Stimulated activated CD4-positive, alpha-beta T cell treated with anti-CD3 and anti-CD28 coated beads, Interleukin-2, amount 100 ng/mL, for 4 hours (primary cell): ENCODE results near the gene TACR1.
A peak's percentile ranks its signal among the peaks of the same experiment; 100 is the strongest.
"Not testable (repeated sequence)": the region's sequence is repeated elsewhere in the genome, so short reads cannot be mapped to it uniquely, and the experiment has no call there.

Experiments
- DNase-seq: peaks from one replicate; pipeline ENCODE4 v3.0.0-alpha.2; 2020; ENCODE audit warnings: low read depth

TACR1 gene, protein sequence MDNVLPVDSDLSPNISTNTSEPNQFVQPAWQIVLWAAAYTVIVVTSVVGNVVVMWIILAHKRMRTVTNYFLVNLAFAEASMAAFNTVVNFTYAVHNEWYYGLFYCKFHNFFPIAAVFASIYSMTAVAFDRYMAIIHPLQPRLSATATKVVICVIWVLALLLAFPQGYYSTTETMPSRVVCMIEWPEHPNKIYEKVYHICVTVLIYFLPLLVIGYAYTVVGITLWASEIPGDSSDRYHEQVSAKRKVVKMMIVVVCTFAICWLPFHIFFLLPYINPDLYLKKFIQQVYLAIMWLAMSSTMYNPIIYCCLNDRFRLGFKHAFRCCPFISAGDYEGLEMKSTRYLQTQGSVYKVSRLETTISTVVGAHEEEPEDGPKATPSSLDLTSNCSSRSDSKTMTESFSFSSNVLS

DNA sequence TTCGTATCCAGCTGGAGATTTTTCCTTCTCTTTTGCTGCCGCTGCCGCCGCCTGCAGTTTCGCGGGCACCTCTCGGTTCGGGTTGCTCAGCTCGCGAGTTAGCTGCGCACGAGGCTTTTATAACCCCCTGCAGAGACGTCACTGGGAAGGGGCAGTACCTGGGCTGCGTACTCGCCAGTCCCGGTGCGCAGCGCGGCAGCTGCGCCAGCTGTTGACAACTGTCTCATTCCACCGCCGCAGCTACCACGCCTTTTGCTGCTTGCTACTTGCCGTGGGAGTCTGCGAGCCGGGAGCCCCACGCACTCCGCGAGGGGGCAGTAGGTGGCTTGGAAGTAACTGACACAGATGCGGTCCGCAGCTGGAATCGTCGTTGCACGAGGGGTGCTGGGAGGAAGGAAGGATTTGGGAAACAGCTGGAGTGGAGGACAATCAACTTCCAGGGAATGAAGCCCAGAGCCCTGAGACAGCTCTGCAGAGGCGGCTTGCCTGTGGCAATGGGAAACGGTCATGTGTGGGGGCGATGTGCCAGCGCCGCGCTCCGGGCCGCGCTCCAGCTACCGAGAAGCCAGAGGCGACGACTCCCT lies at the start of gene TACR1:
TACR1 (minus strand) TSS at position 93 of the 584 bp plus-strand sequence. CDS start 586 bp downstream, outside the sequence.
- peak; percentile 22 for DNase-seq

DNA sequence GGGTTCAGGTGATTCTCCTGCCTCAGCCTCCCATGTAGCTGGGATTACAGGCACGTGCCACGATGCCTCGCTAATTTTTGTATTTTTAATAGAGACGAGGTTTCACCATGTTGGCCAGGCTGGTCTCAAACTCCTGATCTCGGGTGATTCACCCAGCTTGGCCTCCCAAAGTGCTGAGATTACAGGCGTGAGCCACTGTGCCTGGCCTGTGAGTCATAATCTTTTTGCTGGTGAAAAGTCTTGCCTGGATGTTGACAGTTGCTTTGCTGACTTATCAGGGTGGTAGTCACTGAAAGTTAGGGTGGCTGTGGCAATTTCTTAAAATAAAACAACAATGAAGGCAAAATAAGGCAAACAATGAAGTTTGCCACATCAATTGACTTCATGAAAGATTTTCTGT lies 49.3 kb upstream of the TACR1 start:
- not testable (repeated sequence) for DNase-seq

DNA sequence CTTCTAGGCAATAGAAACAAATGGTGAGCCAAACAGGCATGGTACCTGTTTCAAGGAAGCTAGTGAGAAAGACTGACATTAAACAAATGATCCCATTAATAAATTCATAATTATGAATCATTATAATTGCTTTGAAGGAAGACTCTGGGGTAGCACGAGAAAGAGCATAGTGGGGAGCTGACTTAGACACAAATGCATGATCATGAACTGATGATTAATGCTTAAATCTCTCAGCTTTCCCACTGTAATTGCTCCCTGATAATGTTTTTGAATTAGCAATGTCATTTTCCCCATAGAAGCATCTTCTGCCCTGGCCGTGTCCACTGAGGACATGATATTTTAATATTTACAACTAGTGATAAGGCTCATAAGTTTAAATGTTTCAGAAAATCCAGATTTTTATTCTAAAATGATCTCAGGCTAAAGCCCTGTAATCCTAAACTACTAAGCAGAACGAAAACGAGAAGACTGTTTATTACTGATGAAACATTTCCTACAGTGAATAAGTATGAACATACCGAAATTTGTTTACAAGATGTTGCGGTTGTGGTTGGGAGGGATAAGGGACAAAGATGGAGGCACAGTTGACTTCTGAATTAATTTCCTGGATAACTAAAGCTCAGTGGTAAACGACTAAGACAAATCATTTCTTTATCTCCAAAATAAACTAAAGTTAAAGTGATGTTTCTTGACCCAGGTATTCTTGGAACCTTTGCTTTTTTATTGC lies 47.3 kb upstream of the TACR1 start:
- DNase-seq, result no peak

DNA sequence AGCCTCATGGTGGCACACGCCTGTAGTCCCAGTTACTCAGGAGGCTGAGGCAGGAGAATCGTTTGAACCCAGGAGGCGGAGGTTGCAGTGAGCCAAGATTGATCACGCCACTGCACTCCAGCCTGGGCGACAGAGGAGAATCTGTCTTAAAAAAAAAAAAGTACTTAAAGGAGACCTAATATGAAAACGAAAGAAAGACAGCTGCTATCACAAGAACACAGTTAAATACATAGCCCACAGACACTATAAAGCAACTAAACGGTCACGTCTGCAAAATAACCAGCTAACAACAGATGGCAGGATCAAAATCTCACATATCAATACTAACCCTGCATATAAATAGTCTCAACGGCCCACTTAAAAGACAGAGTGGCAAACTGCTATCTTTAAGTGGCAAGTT lies 43.9 kb upstream of the TACR1 start:
- DNase-seq, result no peak

DNA sequence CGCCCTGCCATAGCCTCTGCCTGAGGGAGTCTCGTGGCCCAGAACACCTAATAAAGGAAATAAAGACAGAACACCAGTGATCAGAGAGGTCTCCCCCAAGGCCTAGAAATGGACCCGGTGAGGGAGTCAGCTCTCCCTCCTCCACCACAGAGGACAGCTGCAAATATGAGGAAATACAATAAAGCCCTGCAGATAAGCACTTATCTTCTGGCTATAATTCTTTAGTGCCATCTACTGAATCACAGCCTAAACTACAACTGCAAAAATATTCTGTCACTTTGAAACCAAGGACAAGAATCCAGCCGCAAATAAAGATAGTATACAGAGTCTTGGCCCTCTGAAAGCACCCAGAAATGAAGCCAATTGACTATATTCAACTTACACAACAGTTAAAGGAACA lies 42.4 kb upstream of the TACR1 start:
- DNase-seq, result no peak

DNA sequence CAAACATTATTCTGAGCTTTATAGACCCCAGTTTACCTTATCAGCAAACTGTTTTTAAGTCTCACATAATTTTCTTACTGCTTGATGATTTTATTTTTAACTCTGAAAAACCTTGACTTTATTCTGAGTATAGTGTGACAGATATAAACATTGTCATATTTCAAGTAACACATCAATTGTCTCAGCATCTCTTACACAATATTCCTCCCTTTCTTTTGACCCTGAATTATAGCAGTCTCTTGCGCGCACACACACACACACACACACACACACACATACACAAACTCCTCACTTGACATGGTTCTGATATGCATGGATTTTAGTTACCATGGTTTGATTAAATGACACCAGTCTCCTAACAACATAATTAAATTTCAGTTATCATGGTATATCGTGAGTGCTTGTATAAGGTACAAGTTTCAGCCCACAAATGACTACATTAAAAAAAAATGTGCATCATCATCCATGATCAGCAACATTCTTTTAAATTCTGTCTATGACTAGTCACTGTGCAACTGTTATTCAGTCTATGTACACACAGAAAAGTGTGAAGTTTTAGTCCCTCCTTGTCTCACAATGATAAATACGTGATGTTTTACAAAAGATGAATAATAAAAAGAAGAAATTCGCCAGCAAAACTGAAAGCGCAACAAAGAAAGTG lies 39.5 kb upstream of the TACR1 start:
- DNase-seq, result no peak

DNA sequence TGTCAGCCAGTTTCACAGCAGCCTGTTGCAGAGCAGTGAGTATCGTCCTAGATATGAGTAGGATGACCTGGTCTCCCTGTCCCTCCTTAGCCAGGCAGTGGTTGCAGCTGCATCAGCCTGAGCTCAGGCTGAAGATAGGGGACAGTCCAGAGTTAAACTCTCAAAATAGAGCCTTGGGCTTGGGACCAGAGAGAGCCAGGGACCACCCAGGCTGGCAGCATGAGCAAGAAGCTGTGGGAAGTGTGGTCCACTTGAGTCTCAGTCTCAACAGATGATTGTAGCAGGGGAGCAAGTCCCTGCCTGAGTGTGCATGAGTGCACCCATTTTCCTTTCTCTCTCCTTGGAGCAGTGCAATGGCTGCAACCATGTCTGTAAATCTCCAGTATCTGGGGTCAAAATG lies 38.0 kb upstream of the TACR1 start:
- no peak for DNase-seq

DNA sequence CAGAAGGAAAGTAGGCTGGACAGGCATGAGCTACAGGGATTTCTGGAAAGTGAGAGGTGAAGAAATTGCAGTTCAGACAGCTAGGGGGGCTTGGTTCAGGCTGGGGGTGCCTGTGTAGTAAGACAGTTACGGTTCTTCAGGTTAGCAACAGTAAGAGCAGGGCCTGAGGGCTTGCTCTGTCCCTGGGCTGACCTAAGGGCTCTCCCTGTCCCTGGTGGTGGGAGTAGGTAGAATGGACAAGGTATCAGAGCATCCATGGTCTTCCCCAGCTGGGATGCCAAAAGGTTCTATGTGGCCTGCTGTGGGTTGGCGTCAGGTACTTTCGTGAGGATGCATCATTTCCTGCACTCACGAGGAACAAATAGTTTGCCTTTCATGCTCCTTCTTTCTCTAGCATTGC lies 34.6 kb upstream of the TACR1 start:
- DNase-seq, result no peak

DNA sequence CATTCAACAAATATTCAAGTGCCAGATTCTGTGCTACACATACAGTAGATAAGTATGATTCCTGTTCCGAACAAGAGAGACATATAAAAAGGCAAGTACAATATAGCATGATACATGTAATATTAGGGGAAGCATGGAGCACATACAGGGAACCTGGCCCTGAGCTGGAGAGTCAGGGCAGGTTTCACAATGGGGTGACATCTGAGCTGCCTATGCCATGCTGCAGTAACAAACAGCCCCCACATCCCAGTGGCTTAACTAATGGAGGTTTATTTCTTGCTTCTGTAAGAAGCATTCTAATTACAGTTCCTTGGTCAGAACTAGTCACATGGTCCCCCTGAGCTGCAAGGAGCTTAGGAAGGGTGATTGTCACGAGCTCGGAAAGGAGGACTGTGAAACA lies 27.3 kb upstream of the TACR1 start:
- no peak for DNase-seq

DNA sequence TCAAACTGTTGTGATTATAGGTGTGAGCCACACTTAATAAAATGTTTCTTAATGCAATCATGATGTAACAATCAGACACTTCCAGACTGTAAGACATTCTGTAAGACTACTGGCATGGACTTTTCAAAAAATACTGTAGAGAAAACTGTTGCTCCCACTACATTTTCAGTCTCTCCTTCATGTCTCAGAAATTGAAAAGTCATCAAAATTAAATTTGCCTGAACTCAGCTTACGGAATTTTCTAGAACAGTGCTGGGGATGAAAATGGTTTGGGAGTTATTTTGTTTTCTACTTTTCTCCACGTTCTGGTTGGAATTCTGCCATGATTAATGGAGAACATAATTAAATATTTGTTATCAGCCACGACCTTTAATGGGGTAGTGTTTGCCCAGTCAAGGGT lies 26.8 kb upstream of the TACR1 start:
- no peak for DNase-seq

DNA sequence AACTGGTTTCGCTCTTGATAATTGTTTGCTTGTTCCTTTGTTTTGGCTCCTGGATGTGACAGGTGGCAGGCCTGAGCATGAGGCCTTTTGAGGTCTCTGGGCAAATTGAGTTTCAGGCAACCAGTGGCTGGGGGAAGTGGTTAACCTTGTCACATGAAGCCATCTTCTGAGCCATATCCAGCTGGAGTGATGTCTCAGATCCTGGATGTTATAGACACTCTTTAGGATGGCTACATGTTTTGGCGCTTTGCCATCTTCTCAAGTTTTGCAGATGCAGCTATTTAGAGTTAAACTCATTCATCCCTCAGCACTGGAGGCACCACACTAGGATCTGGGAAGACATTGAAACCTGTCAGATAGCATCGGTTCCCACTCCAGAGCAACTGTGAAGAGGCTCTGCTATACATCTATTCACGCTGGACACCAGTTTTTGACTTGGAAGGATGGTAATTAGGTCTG lies 25.3 kb upstream of the TACR1 start:
- no peak for DNase-seq

DNA sequence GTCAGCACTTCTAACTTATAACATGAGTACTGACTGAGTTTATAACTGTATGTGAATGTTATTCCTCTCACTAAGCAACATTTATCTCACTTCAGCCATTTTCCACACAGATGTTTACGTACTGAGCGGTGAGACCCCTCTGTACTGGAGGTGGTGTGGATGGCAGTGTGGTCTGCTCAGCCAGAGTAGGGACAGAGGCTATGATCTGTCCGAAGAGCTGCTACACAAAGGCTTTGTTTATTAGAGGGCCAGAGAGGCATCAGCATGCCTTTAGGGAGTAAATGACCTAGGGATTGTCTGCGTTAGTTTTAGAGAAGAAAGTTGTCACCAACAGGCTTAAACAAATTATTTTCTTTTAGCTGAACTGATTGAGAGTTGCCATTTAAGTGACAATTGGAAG lies 23.2 kb upstream of the TACR1 start:
- no peak for DNase-seq

DNA sequence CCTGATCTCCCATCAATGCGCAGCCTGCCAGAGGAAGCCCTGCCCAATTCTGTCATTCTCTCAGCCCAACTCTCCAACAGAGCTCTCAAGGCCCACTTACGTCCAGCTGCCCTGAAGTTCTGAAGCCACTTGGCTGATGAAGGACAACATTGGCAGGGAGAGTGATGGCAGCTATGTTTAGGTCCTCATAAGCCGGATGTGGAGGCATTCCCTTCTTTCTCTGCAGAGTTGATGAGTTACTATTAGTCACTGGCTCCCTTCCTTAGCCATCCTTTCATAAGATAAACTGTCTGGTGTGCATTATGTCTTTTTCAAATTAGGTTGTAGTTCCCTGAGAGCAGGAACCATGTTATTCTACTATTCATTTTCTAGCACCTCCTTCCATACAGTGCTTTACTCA lies 22.5 kb upstream of the TACR1 start:
- DNase-seq, result no peak

DNA sequence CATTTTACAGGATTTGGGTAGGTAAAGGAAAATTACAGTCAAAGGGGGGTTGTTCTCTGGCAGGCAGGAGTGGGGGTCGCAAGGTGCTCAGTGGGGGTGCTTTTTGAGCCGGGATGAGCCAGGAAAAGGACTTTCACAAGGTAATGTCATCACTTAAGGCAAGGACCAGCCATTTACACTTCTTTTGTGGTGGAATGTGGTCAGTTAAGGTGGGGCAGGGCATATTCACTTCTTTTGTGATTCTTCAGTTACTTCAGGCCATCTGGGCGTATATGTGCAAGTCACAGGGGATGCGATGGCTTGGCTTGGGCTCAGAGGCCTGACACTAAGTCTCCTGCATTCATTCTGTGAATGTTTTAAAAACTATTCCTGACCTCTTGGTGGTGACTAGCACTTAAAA lies 19.9 kb upstream of the TACR1 start:
- DNase-seq, result not testable (repeated sequence)

DNA sequence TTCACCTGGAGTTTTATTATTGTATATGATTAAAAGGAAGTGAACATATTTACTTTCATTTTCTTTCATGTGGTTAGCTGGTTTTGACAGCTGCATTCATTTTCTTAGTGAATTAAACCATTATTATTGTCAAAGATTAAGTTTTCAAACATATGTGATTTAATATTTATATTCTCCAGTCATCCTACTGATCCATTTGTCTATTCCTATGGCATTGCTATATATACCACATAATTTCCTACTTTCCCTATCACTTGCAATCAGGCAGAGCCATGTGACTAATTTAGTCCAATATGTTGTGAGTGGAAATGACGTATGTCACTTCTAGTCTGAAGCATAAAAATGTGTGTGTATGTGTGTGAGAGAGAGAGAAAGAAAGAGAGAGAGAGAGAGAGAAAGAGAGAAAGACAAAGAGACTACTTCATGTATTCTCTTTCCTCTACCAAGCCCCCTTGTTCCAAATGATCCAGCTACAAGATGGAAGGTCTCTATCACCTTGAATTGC lies 12.0 kb upstream of the TACR1 start:
- no peak for DNase-seq

DNA sequence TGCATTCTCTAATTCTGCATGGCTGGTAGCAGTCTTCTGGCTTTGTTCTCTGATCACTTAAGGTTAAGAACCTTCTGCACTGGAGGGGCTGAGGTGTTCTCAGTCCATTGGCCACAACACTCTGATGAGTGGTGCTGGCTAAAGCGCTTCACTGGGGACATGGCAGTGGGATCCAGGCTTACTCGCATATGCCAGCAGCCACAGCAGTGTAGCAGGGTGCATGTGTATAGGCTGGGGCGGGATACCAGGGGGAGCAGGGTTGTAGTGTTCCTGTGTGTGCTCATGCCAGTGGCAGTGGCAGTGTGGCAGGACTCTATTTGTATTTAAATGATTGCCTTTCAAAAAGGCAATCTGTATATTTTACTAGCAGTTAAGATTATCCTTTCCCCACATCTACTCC lies 11.1 kb upstream of the TACR1 start:
- no peak for DNase-seq

DNA sequence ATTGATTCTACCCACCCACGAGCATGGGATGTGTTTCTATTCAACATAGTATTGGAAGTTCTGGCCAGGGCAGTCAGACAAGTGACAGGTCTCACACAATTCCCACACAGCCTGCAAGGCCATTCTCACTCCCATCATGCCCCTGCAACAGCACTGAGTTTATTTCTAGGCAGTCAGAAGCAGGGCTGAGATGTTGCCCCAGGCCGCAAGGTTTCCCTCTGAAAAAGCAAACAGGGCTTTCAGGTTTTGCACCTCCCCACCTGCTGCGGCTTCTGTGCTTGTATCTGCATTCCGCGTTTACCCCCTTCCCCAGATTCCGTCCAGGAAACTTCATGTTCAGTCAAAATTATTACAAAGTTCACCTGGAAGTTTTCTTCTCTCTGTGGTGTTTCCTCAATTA lies 9.4 kb upstream of the TACR1 start:
- DNase-seq, result no peak

DNA sequence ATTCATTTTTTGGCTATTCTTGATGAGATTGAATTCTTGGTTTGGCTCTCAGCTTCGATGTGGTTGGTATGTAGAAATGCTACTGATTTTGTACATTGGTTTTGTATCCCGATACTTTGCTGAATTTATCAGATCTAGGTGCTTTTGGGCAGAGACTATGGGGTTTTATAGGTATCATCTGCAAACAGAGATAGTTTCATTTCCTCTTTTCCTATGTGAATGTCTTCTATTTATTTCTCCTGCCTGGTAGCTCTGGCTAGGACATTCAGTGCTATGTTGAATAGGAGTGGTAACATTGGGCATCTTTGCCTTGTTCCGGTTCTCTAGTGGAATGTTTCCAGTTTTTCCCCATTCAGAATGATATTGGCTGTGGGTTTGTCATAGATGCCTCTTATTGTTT lies 5.5 kb upstream of the TACR1 start:
- no peak for DNase-seq

DNA sequence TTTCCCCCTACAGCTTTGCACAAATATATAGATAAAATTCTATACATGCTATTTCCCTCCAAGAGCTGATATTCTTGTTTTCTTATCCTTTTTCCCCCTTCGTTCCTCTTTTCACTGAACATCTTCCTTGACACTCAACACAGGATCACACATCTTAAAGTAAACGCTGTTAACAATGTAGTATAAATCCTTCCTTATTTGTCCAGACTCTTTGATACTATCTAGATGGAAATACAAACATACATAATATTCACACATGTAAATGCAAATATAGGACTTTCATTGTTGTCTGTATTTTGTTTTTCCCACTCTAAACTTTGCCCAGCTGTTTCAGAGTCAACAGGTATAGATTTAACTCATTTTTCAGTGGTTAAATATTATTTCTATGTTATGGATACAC lies 3.0 kb upstream of the TACR1 start:
- no peak for DNase-seq

DNA sequence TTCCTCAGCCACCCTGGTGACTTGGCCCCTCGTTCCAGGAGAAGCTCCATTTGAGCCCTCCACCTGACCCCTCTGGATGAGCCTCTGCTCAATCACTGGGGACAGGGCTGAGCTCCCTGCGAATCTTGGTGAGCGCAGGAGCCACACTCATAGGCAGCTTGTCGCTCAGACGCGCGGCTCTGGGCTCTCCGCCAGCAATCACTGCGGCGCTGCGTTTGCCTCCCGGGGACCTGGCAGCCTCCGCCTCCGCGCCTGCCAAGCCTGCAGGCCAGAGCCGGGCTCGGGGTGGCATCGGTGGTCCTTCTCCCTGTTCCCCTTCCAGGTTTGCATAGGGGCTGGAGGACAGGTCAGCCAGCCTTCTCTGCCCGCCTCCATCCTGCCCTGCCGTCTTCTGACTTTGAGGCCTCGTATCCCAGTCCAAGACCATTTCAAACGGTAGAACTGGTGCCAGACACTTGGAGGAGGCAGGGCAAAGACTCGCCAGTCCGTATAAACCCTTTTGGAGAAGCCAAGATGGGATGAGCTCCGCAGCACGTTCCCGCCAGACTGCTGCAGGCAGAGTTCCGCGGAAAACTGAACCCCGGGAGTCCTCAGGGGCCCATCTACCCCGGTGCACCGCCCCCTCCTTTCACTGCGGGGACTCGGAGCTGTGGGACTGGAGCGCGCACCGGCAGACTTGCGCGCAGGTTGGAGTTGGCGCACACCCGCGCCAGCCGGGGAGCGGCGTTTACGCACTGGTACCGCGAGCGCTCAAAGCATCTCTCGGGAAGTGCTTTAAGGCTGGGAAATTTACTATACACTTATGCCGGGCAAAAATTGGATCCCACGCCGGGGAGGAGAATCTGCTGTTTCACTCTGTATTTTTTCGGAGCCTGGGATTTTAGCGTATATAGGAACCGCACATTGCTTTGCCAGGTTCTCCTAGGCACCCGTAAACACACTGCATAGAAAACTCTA lies 1.1 kb upstream of the TACR1 start:
- no peak for DNase-seq

DNA sequence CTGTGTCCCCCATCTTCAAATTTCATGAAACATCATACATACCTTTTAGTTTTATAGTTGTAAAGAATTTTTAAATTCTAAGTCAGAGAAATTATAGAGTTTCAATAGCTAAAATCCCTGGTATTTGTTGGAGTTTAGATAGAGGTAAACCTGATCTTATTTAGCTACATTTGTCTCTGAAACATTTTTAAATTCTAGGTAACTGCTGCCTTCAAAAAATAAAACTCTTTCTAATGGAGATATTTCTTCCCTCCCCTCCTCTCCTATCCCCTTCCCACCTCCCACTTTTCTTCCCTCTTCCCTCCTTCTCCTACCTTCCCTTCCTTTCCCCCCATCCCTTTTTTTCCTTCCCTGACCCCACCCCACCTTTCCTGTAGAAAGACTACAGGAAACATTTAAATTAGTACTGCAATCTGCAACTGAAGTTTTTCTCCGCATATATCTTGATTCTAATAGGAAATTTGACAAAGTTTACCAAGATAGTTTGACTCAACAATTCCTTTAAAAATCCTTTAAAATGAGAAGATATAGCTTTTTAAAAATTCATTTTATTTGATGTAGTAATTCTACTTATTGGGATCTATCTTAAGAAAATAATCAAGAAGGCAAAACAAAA lies 4.1 kb downstream of the TACR1 start:
- no peak for DNase-seq
